HepG2 (cell line): Measurements from ENCODE around the gene SPTBN4. TPM values are rescaled to one million over a fixed set of nuclear protein-coding genes. Genes with fewer than 3 reads are reported as not detected.

Experiments used
- ATF1 ChIP-seq: IDR thresholded peaks from 2 replicates; pipeline ENCODE4 v1.6.1; 2016; ENCODE audit warnings: mild to moderate bottlenecking, control low read depth
- CCAR2 ChIP-seq: fragments of 200-400 bp; formaldehyde crosslinking; optimal IDR thresholded peaks from 2 replicates; pipeline ENCODE3; 2018; ENCODE audit warnings: low read depth, mild to moderate bottlenecking, low read length, moderate library complexity
- DDIT3 ChIP-seq: sonication (generic); formaldehyde crosslinking; IDR thresholded peaks from 2 replicates; pipeline ENCODE4 v1.4.0; 2020; ENCODE audit warnings: mild to moderate bottlenecking, missing genetic modification reagents
- ESRRA ChIP-seq: sonication (generic); formaldehyde crosslinking; IDR thresholded peaks from 2 replicates; pipeline ENCODE4 v1.5.1; 2020; ENCODE audit warnings: mild to moderate bottlenecking, low read depth, missing genetic modification reagents
- HES4 ChIP-seq: sonication (generic); formaldehyde crosslinking; IDR thresholded peaks from 2 replicates; pipeline ENCODE4 v1.9.0; 2021; ENCODE audit warnings: mild to moderate bottlenecking, missing genetic modification reagents, borderline replicate concordance
- HIC2 ChIP-seq: sonication (generic); formaldehyde crosslinking; IDR thresholded peaks from 2 replicates; pipeline ENCODE4 v1.9.0; 2022; ENCODE audit warnings: low read depth, missing genetic modification reagents
- KDM6A ChIP-seq: IDR thresholded peaks from 2 replicates; pipeline ENCODE4 v1.6.1; 2016; ENCODE audit warnings: low read depth
- MED1 ChIP-seq: sonication (generic); formaldehyde crosslinking; IDR thresholded peaks from 2 replicates; pipeline ENCODE4 v1.4.0; 2020; ENCODE audit warnings: missing genetic modification reagents
- NR2F1 ChIP-seq, 2 experiments: fragments of 450-650 bp in 1 of 2; formaldehyde crosslinking in 1 of 2; IDR thresholded peaks; 2 replicates each; pipeline versions ENCODE4 v1.5.0 to v1.6.1; 2016 to 2020; ENCODE audit warnings: mild to moderate bottlenecking in 1 of 2, missing compliant biosample characterization in 1 of 2, missing genetic modification reagents in 1 of 2, moderate library complexity in 1 of 2
- PAX8 ChIP-seq: sonication (generic); formaldehyde crosslinking; IDR thresholded peaks from 2 replicates; pipeline ENCODE4 v1.8.0; 2022; ENCODE audit warnings: mild to moderate bottlenecking, missing genetic modification reagents, borderline replicate concordance
- PBX2 ChIP-seq: IDR thresholded peaks from 2 replicates; pipeline ENCODE4 v1.6.1; 2016; ENCODE audit warnings: control low read depth
- POLR2A ChIP-seq, 2 experiments: IDR thresholded peaks; 2 replicates each; pipeline ENCODE4 v1.6.1; 2011; ENCODE audit warnings: low read depth in 2 of 2, low read length in 2 of 2, mild to moderate bottlenecking in 1 of 2, moderate library complexity in 1 of 2; ENCODE audit not compliant: insufficient read depth in 1 of 2
- PPARG ChIP-seq: conservative IDR thresholded peaks from 2 replicates; pipeline ENCODE4 v1.6.1; 2016; ENCODE audit warnings: missing biosample characterization, missing genetic modification reagents
- THAP7 ChIP-seq: sonication (generic); formaldehyde crosslinking; IDR thresholded peaks from 2 replicates; pipeline ENCODE4 v1.8.1; 2023; ENCODE audit warnings: mild to moderate bottlenecking, missing genetic modification reagents
- THAP9 ChIP-seq: sonication (generic); formaldehyde crosslinking; IDR thresholded peaks from 2 replicates; pipeline ENCODE4; 2020; ENCODE audit warnings: missing genetic modification reagents, mild to moderate bottlenecking, borderline replicate concordance
- ZNF18 ChIP-seq: sonication (generic); formaldehyde crosslinking; IDR thresholded peaks from 2 replicates; pipeline ENCODE4 v1.8.0; 2022; ENCODE audit warnings: mild to moderate bottlenecking, missing genetic modification reagents; ENCODE audit not compliant: insufficient replicate concordance
- ZNF331 ChIP-seq: sonication (generic); formaldehyde crosslinking; IDR thresholded peaks from 2 replicates; pipeline ENCODE4 v1.4.0; 2020; ENCODE audit warnings: missing genetic modification reagents
- ZNF335 ChIP-seq: sonication (generic); formaldehyde crosslinking; IDR thresholded peaks from 2 replicates; pipeline ENCODE4 v1.4.0; 2020; ENCODE audit warnings: missing genetic modification reagents
- ZNF431 ChIP-seq: sonication (generic); formaldehyde crosslinking; IDR thresholded peaks from 2 replicates; pipeline ENCODE4 v1.9.0; 2022; ENCODE audit warnings: missing genetic modification reagents, low read depth, mild to moderate bottlenecking, borderline replicate concordance
- ZNF782 ChIP-seq: sonication (generic); formaldehyde crosslinking; IDR thresholded peaks from 2 replicates; pipeline ENCODE4 v1.4.0; 2020; ENCODE audit warnings: missing genetic modification reagents, mild to moderate bottlenecking, borderline replicate concordance
- polyA plus RNA-seq, 8 experiments: library from polyadenylated mRNA; depleted of rRNA in 3 of 8; stranded (reverse) in 7 of 8; unstranded in 1 of 8; fragments of >200 nt; fragmentation: Illumina TruSeq in 4 of 8; extraction: Trizol in 4 of 8; gene quantifications; 2 replicates each; pipeline versions ENCODE4 v1.2.1 to v1.2.3, GENCODE V29; 2011 to 2016; ENCODE audit warnings: low read depth in 4 of 8, missing spikeins in 1 of 8, mixed read lengths in 1 of 8; ENCODE audit not compliant: insufficient read depth in 1 of 8
- total RNA-seq, 5 experiments: library from RNA; depleted of rRNA; stranded (reverse); fragments of >200 nt; fragmentation: Illumina TruSeq; extraction: Trizol; gene quantifications; 2 replicates each; pipeline ENCODE4 v1.2.3, GENCODE V29; 2016; ENCODE audit warnings: low read depth in 1 of 5

The SPTBN4 gene
- total and polyA plus RNA-seq, 2 of the 13 experiments (the other 11 are each of a cell fraction or from before 2014, with no cell fraction given): 0.11 TPM

GRCh38 chr19:40605216-40605971 lies 138.6 kb downstream of the SPTBN4 start (continued):
- TF ChIP-seq POLR2A (IDR thresholded peaks at IDR 0.05; ENCODE audit: insufficient read depth in 1 of 2, low read depth in 2 of 2, low read length in 2 of 2) (no peak), PAX8 (CRISPR knock-in tag) (0 out of 2 replicates have a peak, but pooled peaks have one; percentile 72), CCAR2 (no peak), HIC2 (CRISPR knock-in tag) (peak; percentile 51), ZNF18 (CRISPR knock-in tag) (peak; percentile 34), PBX2 (no peak), MED1 (CRISPR knock-in tag) (0 out of 2 replicates have a peak, but pooled peaks have one; percentile 30), ZNF431 (CRISPR knock-in tag) (no peak), NR2F1 (CRISPR knock-in tag; IDR thresholded peaks at IDR 0.05) (no peak), PPARG (CRISPR knock-in tag) (no peak), ZNF335 (CRISPR knock-in tag) (no peak), ESRRA (no peak), ZNF782 (CRISPR knock-in tag) (no peak; the same call in 1 of the 2 replicates), ZNF331 (CRISPR knock-in tag) (no peak), ATF1 (CRISPR knock-in tag) (no peak), HES4 (CRISPR knock-in tag) (no peak), THAP9 (CRISPR knock-in tag) (no peak; the same call in 1 of the 2 replicates), KDM6A (CRISPR knock-in tag) (no peak), THAP7 (CRISPR knock-in tag) (no peak), DDIT3 (no peak)
